ENCODE measurements around the gene TAF1. TPM values are rescaled to one million over a fixed set of nuclear protein-coding genes. Genes with fewer than 3 reads are reported as not detected.
A peak's percentile ranks its signal among the peaks of the same experiment; 100 is the strongest.
"Not testable (repeated sequence)": the region's sequence is repeated elsewhere in the genome, so short reads cannot be mapped to it uniquely, and the experiment has no call there.

Gene TAF1
- polyA plus RNA-seq (2012; ENCODE audit: low read depth, missing spikeins), result 11.4 TPM

- peak; percentile 96 for FAIRE-seq
- TF ChIP-seq PAX5 (IDR thresholded peaks at IDR 0.05; ENCODE audit: insufficient read depth, low read length, severe bottlenecking), result no peak
- TF ChIP-seq SPI1 (IDR thresholded peaks at IDR 0.05; ENCODE audit: low read depth, low read length), result no peak
- TF ChIP-seq TAF1 (IDR thresholded peaks at IDR 0.05; ENCODE audit: low read depth, low read length), result peak; percentile 96; the same call in 1 of the 2 replicates
- peak; percentile 64 for TF ChIP-seq POLR2AphosphoS5 (IDR thresholded peaks at IDR 0.05; ENCODE audit: low read depth, low read length)
- peak; percentile 64; the same call in 1 of the 2 replicates for TF ChIP-seq POU2F2 (IDR thresholded peaks at IDR 0.05; ENCODE audit: low read depth, low read length)
- no peak for TF ChIP-seq POLR2A (IDR thresholded peaks at IDR 0.05; ENCODE audit: low read depth, low read length)
- peak; percentile 51 for DNase-seq (ENCODE audit: insufficient read length, low spot score)
Measured at GRCh38 chrX:71365875-71366673, at the start of gene TAF1. Gene TAF1, plus strand, starts transcription at chrX:71366357. Its CDS starts 18 bp downstream, at chrX:71366375.

DNA sequence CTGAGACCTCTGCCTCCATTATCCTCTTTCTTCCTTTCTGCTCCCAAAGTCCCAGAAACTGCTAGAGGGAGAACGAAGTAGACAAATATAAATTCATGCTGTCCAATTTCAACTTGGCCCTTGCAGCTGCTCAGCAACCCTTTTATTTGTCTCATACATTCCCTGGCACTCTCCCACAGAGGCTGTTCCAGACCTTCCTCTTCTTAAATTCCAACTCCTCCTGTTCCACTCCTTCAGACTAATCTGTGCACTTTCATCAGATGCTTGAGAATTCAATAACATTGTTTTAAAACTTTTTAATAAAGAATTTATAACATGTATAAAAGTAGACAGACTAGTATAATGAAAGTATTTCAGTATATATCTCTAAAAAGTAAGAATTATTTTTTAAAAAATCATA lies 49.2 kb upstream of the TAF1 start:
- not testable (repeated sequence) for DNase-seq (ENCODE audit: insufficient read length, low spot score); FAIRE-seq

GRCh38 chrX:71320126-71320525 lies 46.0 kb upstream of the TAF1 start:
- TF ChIP-seq TAF1 (IDR thresholded peaks at IDR 0.05; ENCODE audit: low read depth, low read length), result no peak
- no peak for TF ChIP-seq POU2F2 (IDR thresholded peaks at IDR 0.05; ENCODE audit: low read depth, low read length)
- no peak for TF ChIP-seq SPI1 (IDR thresholded peaks at IDR 0.05; ENCODE audit: low read depth, low read length)
- TF ChIP-seq POLR2AphosphoS5 (IDR thresholded peaks at IDR 0.05; ENCODE audit: low read depth, low read length), result no peak
- TF ChIP-seq POLR2A (IDR thresholded peaks at IDR 0.05; ENCODE audit: low read depth, low read length), result no peak
- TF ChIP-seq PAX5 (IDR thresholded peaks at IDR 0.05; ENCODE audit: insufficient read depth, low read length, severe bottlenecking), result no peak
- FAIRE-seq, result no peak
- DNase-seq (ENCODE audit: insufficient read length, low spot score), result no peak

- no peak for DNase-seq (ENCODE audit: insufficient read length, low spot score)
- no peak for FAIRE-seq
- TF ChIP-seq SPI1 (IDR thresholded peaks at IDR 0.05; ENCODE audit: low read depth, low read length) (no peak), POU2F2 (IDR thresholded peaks at IDR 0.05; ENCODE audit: low read depth, low read length) (no peak), PAX5 (IDR thresholded peaks at IDR 0.05; ENCODE audit: insufficient read depth, low read length, severe bottlenecking) (no peak), POLR2A (IDR thresholded peaks at IDR 0.05; ENCODE audit: low read depth, low read length) (no peak), TAF1 (IDR thresholded peaks at IDR 0.05; ENCODE audit: low read depth, low read length) (no peak)
Measured at GRCh38 chrX:71321731-71322130, 44.4 kb upstream of the TAF1 start.

DNA sequence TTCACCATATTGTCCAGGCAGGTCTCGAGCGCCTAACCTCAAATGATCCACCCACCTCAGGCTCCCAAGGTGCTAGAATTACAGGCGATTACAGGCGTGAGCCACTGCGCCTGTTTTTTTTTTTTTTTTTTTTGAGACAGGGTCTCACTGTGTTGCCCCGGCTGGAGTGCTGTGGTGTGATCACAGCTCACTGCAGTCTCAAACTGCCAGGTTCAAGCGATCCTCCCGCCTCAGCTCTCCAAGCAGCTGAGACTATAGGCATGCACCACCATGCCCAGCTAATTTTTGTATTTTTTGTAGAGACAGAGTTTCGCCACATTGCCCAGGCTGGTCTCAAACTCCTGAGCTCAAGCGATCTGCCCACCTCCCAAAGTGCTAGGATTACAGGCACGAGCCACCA lies 41.7 kb upstream of the TAF1 start:
- FAIRE-seq; DNase-seq (ENCODE audit: insufficient read length, low spot score): not testable (repeated sequence)

GRCh38 chrX:71326394-71326793 lies 39.8 kb upstream of the TAF1 start:
- DNase-seq (ENCODE audit: insufficient read length, low spot score) (no peak), FAIRE-seq (no peak)
- TF ChIP-seq POLR2A (IDR thresholded peaks at IDR 0.05; ENCODE audit: low read depth, low read length), result no peak
- no peak for TF ChIP-seq SPI1 (IDR thresholded peaks at IDR 0.05; ENCODE audit: low read depth, low read length)
- TF ChIP-seq PAX5 (IDR thresholded peaks at IDR 0.05; ENCODE audit: insufficient read depth, low read length, severe bottlenecking), result no peak
- TF ChIP-seq TAF1 (IDR thresholded peaks at IDR 0.05; ENCODE audit: low read depth, low read length), result no peak
- no peak for TF ChIP-seq POU2F2 (IDR thresholded peaks at IDR 0.05; ENCODE audit: low read depth, low read length)
- no peak for TF ChIP-seq POLR2AphosphoS5 (IDR thresholded peaks at IDR 0.05; ENCODE audit: low read depth, low read length)

- peak; percentile 85 for FAIRE-seq
- DNase-seq (ENCODE audit: insufficient read length, low spot score), result not testable (repeated sequence)
Measured at GRCh38 chrX:71349151-71349665, 16.9 kb upstream of the TAF1 start.

DNA sequence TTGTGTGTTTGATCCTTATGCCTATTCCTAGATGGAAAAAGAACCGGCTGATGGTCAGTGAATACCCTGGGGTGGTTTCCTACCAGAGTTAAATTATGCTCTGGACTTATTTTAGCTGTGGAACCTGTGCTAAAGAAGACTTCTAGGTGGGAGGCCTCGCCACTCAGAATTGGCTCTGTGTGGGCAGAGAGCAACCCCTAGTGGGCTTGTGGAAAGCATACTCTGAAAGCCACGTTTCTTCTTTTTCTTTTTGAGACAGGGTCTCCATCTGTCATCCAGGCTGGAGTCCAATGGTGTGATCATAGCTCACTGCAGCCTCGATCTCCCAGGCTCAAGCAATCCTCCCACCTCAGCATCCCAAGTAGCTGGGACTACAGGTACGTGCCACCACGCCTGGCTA lies 16.3 kb upstream of the TAF1 start:
- peak; percentile 26 for FAIRE-seq
- not testable (repeated sequence) for DNase-seq (ENCODE audit: insufficient read length, low spot score)

DNA sequence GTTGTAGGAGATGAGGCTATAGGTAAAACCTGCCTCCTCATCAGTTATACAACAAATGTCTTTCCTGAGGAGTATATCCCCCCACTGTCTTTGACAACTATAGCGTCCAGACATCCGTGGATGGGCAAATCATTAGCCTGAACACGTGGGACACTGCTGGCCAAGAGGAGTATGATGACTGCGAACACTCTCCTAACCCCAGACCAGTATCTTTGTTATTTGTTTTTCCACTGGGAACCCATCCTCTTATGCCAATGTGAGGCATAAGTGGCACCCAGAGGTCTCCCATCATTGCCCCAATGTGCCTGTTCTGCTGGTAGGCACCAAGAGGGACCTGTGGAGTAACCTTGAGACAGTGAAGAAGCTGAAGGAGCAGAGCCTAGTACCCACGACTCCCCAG lies 13.7 kb upstream of the TAF1 start:
- not testable (repeated sequence) for DNase-seq (ENCODE audit: insufficient read length, low spot score); FAIRE-seq

DNA sequence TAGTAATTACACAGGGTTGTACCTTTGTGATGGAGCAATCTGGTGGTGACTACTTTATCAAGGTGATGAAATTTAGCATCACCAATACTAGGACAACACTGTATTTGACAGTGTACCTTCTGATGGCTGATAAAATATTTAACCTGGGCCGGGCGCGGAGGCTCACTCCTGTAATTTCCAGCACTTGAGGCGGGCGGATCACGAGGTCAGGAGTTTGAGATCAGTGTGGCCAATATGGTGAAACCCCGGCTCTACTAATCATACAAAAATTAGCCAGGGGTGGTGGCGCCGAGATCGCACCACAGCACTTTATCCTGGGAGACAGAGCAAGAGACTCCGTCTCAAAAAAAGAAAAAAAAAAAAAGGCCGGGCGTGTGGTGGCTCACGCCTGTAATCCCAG lies 1.9 kb upstream of the TAF1 start:
- no peak for TF ChIP-seq POLR2A (IDR thresholded peaks at IDR 0.05; ENCODE audit: low read depth, low read length)
- no peak for TF ChIP-seq POU2F2 (IDR thresholded peaks at IDR 0.05; ENCODE audit: low read depth, low read length)
- TF ChIP-seq PAX5 (IDR thresholded peaks at IDR 0.05; ENCODE audit: insufficient read depth, low read length, severe bottlenecking), result no peak
- TF ChIP-seq TAF1 (IDR thresholded peaks at IDR 0.05; ENCODE audit: low read depth, low read length), result no peak
- no peak for TF ChIP-seq SPI1 (IDR thresholded peaks at IDR 0.05; ENCODE audit: low read depth, low read length)
- TF ChIP-seq POLR2AphosphoS5 (IDR thresholded peaks at IDR 0.05; ENCODE audit: low read depth, low read length), result no peak
- no peak for DNase-seq (ENCODE audit: insufficient read length, low spot score)
- FAIRE-seq, result no peak

DNA sequence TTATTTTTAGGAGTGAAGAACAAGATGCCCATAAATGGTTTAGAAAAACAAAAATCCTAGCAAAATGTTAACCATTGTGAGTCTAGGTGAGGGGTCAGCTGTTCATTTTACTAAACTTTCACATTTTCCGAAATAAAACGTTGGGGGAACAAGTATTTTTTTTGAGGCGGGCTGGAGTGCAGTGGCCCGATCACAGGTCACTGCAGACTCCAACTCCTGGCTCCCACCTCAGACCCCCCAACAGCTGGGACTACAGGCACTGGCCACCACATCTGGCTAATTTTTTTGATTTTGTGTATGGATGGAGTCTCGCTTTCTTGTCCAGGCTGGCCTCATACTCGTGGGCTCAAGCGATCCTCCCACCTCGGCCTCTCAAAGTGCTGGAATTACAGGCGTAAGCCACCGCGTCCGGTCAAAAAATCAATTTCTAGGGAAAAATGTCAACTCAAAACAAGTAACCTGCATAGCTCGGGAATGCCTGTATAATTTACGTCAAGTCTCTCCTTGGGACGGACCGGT lies 742 bp upstream of the TAF1 start:
- peak; percentile 81; the same call in 1 of the 2 replicates for TF ChIP-seq POLR2A (IDR thresholded peaks at IDR 0.05; ENCODE audit: low read depth, low read length)
- TF ChIP-seq TAF1 (IDR thresholded peaks at IDR 0.05; ENCODE audit: low read depth, low read length), result no peak; the same call in 1 of the 2 replicates
- TF ChIP-seq POU2F2 (IDR thresholded peaks at IDR 0.05; ENCODE audit: low read depth, low read length), result no peak
- TF ChIP-seq PAX5 (IDR thresholded peaks at IDR 0.05; ENCODE audit: insufficient read depth, low read length, severe bottlenecking), result no peak
- TF ChIP-seq SPI1 (IDR thresholded peaks at IDR 0.05; ENCODE audit: low read depth, low read length), result no peak
- TF ChIP-seq POLR2AphosphoS5 (IDR thresholded peaks at IDR 0.05; ENCODE audit: low read depth, low read length), result peak; percentile 88
- FAIRE-seq (no peak), DNase-seq (ENCODE audit: insufficient read length, low spot score) (no peak)

Data from GM12891 (cell line).